SIG-M5 (cell line): ENCODE measurements around the gene PKP4.
"Not testable (repeated sequence)": the region's sequence is repeated elsewhere in the genome, so short reads cannot be mapped to it uniquely, and the experiment has no call there.

Experiments used
- DNase-seq: peaks from one replicate; lab custom pipeline; 2025; lab: John Stamatoyannopoulos, UW

PKP4 gene

DNA sequence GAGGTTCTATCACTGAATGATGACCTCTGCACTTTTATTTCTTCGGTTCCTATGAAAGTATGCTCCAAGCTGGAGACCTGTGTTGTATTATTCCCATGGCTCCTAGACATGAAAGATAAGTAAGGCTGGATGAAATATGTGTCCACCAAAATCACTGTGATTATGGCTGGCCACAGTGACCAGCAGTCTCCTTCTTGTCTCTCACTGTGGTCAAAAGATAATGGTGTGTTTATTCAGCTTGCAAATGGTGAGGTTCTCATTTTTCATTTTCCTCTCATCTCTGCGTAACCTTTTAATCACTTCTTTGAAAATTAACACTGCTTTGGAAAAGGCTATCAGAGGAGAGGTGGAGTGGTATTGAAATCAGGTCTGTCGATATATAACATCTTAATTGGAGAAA lies 230.6 kb downstream of the PKP4 start:
- DNase-seq, result no peak

- no peak for DNase-seq
These were observed 232.0 kb downstream of the PKP4 start for GRCh38 chr2:158688721-158689120.

- no peak for DNase-seq
These were observed 232.6 kb downstream of the PKP4 start for GRCh38 chr2:158689391-158689790.

DNA sequence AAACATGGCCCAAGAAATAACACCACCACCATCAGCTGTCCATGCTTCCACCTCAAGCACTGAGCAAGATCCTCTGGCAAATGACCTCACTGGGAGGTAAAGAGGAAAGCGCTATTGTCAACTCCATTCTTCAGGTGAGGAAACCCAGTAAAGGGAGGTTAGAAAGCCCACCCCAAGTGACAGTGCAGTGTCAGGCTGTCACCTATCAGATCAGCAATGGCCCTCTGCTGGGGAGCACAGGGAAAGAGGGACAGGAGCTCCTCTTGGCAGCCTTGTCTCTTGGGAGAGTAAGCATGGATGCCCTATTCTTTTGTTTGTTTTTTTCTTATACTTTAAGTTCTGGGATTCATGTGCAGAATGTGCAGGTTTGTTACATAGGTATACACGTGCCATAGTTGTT lies 234.1 kb downstream of the PKP4 start:
- no peak for DNase-seq

DNA sequence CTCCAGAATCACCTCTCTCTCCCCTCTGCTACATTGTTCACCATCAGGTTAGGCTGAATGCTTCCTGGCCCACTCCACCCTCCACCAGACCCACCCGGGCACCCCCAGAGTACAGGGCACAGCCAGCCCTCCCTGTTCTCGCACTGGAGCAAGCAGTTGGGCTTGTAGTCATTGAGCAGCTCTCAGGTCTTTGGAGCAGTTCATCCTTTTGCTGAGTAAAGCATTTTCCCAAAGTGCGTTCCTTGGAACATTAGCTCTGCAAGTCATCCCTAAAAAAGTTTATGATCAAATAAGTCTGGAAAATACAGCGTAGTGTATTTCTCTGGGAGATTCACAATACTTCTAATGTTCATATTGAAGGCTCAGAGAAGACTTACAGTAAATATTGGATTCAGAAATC lies 234.9 kb downstream of the PKP4 start:
- no peak for DNase-seq

GRCh38 chr2:158692372-158693103 lies 235.8 kb downstream of the PKP4 start:
- no peak for DNase-seq

DNA sequence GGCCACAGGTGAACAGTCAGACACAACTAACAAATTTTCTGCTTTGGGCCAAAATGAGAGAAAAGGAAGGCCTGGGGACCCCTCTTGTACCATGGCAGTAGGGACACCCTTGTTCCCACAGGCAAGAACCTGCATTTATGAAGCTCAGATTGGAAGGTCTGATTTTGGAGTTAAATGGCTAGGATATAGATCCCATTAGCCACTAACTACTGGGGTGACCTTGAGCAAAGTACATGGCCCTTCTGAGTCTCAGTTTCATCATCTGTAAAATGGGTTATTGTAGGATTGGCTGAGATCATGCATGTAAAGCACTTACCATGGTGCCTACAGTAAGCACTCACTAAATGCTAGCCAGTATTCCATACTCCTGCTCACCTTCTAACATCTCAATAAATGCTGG lies 236.7 kb downstream of the PKP4 start:
- DNase-seq, result no peak

DNA sequence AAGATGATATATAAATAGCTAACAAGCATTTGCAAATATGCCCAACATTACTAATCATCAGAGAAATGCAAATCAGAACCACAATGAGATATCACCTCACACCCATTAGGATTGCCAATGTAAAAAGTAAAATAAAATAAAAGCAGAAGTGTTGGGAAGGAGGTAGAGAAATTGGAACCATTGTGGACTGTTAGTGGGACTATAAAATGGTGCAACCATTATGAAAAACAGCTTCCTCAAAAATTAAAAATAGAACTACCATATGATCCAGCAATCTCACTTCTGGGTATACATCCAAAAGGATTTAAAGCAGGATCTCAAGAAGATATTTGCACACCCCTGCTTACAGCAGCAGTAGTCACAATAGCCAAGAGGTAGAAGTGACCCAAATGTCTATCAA lies 238.6 kb downstream of the PKP4 start:
- DNase-seq, result no peak

DNA sequence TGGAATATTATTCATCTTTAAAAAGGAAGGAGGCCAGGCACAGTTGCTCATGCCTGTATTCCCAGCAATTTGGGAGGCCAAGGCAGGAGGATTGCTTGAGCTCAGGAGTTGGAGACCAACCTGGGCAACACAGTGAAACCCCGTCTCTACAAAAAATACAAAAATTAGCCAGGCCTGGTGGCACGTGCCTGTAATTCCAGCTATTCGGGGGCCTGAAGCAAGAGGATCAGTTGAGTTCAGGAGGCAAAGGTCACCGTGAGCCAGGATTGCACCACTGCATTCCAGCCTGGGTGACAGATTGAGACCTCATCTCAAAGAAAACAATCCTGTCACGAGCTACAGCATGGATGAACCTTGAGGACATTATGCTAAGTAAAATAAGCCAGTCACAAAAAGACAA lies 239.0 kb downstream of the PKP4 start:
- not testable (repeated sequence) for DNase-seq

DNA sequence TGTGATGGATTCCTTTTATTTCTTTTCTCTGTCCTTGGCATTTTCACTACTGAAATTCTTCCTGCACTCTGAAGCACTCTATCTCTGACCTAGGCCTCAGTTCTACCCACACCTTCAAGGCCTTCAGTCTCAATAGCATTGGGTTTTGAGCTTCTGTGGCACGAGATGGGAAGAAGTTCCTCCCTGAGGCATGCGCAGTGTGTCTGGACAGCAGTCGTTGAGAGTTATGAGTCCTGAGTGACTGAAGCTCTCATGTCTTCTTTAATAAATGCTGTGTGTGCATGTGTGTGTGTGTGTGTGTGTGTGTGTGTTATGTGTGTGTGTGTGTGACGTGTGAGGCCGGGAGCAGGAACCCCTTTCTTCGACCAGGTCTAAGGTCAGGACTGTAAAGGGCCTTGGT lies 242.6 kb downstream of the PKP4 start:
- DNase-seq, result no peak

DNA sequence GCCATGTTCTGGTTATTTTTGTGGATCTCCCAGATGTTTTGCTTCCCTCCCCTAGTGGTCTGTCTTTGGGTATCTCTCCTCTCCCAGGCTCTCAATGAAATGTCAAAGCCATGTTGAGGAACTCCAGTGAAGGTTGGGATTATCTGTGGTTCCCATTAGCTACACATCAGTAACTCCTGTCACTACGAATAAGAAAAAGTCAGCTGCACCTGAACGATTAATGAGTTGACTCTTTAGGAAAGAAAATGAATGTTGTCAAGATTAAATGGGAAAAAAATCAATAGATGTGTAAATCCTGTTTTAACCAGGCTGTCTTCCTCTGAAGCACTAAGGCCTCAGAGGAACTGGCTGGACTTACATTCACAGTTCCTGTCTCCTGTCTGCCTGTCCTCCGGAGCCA lies 244.3 kb downstream of the PKP4 start:
- no peak for DNase-seq

GRCh38 chr2:158702740-158703139 lies 246.0 kb downstream of the PKP4 start:
- no peak for DNase-seq

DNA sequence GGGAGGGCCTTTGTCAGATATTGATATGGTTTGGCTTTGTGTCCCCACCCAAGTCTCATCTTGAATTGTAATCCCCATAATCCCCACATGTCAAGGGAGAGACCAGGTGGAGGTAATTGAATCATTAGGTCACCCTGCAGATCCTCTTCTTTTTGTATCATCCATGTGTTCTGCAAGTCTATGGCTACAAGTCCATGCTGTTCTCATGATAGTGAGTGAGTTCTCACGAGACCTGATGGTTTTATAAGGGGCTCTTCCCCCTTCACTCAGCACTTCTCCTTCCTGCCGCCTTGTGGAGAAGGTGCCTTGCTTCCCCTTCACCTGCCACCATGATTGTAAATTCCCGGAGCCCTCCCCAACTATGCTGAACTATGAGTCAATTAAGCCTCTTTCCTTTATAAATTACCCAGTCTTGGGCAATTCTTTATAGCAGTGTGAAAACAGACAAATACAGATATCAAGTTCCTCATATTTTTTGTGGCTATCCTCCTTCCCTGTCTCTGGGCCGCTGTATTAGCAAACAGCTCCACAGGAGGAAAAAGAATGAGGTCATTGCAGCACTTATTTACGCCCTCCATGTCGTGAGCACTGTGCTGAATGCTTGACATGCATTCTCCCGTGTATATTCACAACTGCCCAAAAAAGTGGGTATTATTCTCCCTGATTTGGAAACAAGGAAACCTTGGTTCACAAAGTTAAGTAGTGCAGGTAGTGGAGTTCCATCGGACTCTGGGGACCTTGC lies 248.1 kb downstream of the PKP4 start:
- not testable (repeated sequence) for DNase-seq

- no peak for DNase-seq
These were observed 256.2 kb downstream of the PKP4 start for GRCh38 chr2:158712791-158713522.

DNA sequence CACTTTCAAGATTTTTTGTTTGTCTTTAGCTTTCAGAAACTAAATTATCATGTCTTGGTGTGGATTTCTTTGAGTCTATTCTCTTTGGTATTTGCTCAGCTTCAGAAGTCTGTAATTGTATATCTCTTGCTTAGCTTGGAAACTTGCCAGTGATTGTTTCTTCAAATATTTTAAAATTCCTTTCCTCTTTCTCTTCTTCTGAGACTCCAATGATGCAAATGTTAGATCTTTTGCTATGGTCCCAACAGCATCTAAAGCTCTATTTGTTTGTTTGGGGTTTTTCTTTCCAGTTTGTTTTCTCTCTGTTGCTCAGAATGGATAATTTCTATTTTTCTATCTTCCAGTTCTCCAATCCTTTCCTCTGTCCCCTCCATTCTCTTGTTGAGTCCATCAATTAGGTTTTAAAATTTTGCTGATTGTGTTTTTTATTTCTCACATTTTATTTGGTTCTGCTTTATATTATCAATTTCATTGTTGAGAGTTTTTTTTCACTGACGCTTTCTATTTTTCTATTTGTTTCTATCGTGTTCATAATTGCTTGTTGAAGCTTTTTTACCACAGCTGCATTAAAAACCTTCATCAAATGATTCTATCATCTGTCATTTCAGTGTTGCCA lies 256.9 kb downstream of the PKP4 start:
- no peak for DNase-seq

DNA sequence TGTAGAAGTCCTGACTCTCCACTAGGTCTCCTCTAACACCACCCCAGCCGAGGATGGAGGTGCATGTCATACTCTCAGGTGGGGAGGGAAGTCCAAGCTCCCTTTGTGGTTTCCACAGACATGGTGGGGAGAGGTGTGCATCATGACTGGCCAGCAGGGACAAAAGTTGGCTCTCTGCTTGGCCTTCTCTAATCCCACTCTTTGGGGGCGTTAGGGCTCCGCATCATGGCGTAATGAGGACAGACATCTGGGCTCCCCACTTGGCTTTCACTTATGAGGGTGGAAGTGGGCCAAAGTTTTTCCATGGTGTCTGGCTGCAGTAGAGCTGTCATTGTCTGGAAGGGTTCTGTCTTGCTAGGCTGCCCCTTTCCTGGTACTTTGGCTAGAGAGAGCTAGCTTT lies 257.7 kb downstream of the PKP4 start:
- DNase-seq, result no peak

DNA sequence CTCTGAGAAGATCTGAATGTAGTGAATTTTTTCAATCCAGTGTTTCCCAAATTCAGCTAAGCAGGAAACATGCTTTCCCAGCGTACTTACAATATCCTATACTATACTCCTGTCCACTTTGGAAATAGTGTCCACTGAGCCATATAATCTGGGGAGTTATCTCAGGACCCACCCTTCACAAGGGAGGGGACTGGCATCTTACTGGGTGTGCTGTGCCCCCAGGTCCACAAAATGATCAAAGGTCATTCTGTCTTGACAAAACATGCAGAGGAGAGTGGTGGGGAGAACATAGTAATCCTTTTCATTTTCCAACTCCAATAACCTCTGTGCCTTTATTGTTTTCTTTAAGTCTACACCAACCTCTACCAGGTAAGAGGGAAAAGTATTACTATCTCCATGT lies 258.6 kb downstream of the PKP4 start:
- no peak for DNase-seq

GRCh38 chr2:158716121-158716791 lies 259.5 kb downstream of the PKP4 start:
- no peak for DNase-seq

DNA sequence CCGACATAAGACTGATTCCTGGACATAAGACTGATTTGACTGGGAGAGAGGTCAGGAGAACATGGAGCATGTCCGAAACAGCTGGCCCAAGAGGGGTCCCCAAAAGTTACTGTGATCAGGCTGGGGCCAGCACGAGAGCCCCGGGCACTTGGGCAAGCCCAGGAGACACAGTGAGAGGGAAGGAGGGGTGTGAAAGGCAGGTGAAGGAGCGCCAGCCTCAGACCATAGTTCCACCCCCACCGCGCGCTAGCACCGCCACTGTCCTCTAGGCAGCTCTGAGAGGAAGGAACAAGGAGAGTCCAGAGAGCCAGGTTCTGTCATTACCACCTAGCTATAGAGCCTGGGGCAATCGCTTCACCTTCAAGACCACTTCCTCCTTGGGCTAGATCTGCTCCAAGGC lies 260.2 kb downstream of the PKP4 start:
- no peak for DNase-seq

- no peak for DNase-seq
These were observed 260.8 kb downstream of the PKP4 start for GRCh38 chr2:158717366-158718195.

- DNase-seq, result no peak
These were observed 261.4 kb downstream of the PKP4 start for GRCh38 chr2:158718196-158718585.
